M059J (cell line): ENCODE data around the gene LHFPL5. TPM values are rescaled to one million over a fixed set of nuclear protein-coding genes. Genes with fewer than 3 reads are reported as not detected.
A peak's percentile ranks its signal among the peaks of the same experiment; 100 is the strongest.

ENCODE experiments used
- DNase-seq: peaks from one replicate; pipeline ENCODE4 v3.0.0-alpha.2; 2012; ENCODE audit warnings: low read depth
- total RNA-seq: library from RNA; depleted of rRNA; stranded (reverse); fragments of >200 nt; shearing (Covaris generic); gene quantifications from 2 replicates; pipeline ENCODE4 v1.2.3, GENCODE V29; 2014

The LHFPL5 gene
- total RNA-seq, 1 experiment from 2014 or later: not detected

- DNase-seq: no peak
These were observed 10.4 kb upstream of the LHFPL5 start for GRCh38 chr6:35794536-35795452.

GRCh38 chr6:35795453-35796071 is 9.6 kb upstream of the LHFPL5 start:
- no peak for DNase-seq

- no peak for DNase-seq
These were observed 8.9 kb upstream of the LHFPL5 start for GRCh38 chr6:35796236-35796635.

GRCh38 chr6:35797837-35798526 is 7.2 kb upstream of the LHFPL5 start:
- no peak for DNase-seq

GRCh38 chr6:35798706-35799105 is 6.4 kb upstream of the LHFPL5 start:
- DNase-seq: no peak

GRCh38 chr6:35801148-35801547 is 4.0 kb upstream of the LHFPL5 start:
- DNase-seq: no peak

- DNase-seq: peak; percentile 56
These were observed 3.5 kb downstream of the LHFPL5 start for GRCh38 chr6:35808688-35809087.

GRCh38 chr6:35809809-35810208 is 4.7 kb downstream of the LHFPL5 start:
- no peak for DNase-seq

- DNase-seq: peak; percentile 95
These were observed 6.0 kb downstream of the LHFPL5 start for GRCh38 chr6:35810971-35811698.

- no peak for DNase-seq
These were observed 6.5 kb downstream of the LHFPL5 start for GRCh38 chr6:35811699-35811995.

GRCh38 chr6:35817515-35817914 is 12.4 kb downstream of the LHFPL5 start:
- no peak for DNase-seq

- DNase-seq: no peak
These were observed 18.4 kb downstream of the LHFPL5 start for GRCh38 chr6:35823601-35824000.

GRCh38 chr6:35824552-35825192 is 19.5 kb downstream of the LHFPL5 start:
- DNase-seq: no peak

GRCh38 chr6:35829306-35829705 is 24.2 kb downstream of the LHFPL5 start:
- no peak for DNase-seq

GRCh38 chr6:35831257-35832007 is 26.3 kb downstream of the LHFPL5 start:
- no peak for DNase-seq

- peak; percentile 39 for DNase-seq
These were observed 28.4 kb downstream of the LHFPL5 start for GRCh38 chr6:35833536-35833935.

- DNase-seq: no peak
These were observed 33.9 kb downstream of the LHFPL5 start for GRCh38 chr6:35839019-35839418.

- no peak for DNase-seq
These were observed 37.2 kb downstream of the LHFPL5 start for GRCh38 chr6:35842381-35842780.

GRCh38 chr6:35844290-35844689 is 39.1 kb downstream of the LHFPL5 start:
- DNase-seq: no peak

GRCh38 chr6:35850208-35850607 is 45.1 kb downstream of the LHFPL5 start:
- DNase-seq: no peak

GRCh38 chr6:35852994-35853393 is 47.8 kb downstream of the LHFPL5 start:
- no peak for DNase-seq
